HG03439 (cell line): Measurements from ENCODE around the gene LSM14B.
A peak's percentile ranks its signal among the peaks of the same experiment; 100 is the strongest.
"Not testable (repeated sequence)": the region's sequence is repeated elsewhere in the genome, so short reads cannot be mapped to it uniquely, and the experiment has no call there.

Source experiments
- ATAC-seq: cut with Tn5 transposase; IDR thresholded peaks from one replicate; pipeline ENCODE4 v1.9.1; 2021; ENCODE audit warnings: mild to moderate bottlenecking, moderate library complexity; ENCODE audit not compliant: unreplicated experiment

The LSM14B gene

GRCh38 chr20:62143957-62144825, 21.9 kb downstream of the LSM14B start:
- ATAC-seq, result peak; percentile 14

- no peak for ATAC-seq
These were observed 23.4 kb downstream of the LSM14B start for GRCh38 chr20:62145688-62146018.

DNA sequence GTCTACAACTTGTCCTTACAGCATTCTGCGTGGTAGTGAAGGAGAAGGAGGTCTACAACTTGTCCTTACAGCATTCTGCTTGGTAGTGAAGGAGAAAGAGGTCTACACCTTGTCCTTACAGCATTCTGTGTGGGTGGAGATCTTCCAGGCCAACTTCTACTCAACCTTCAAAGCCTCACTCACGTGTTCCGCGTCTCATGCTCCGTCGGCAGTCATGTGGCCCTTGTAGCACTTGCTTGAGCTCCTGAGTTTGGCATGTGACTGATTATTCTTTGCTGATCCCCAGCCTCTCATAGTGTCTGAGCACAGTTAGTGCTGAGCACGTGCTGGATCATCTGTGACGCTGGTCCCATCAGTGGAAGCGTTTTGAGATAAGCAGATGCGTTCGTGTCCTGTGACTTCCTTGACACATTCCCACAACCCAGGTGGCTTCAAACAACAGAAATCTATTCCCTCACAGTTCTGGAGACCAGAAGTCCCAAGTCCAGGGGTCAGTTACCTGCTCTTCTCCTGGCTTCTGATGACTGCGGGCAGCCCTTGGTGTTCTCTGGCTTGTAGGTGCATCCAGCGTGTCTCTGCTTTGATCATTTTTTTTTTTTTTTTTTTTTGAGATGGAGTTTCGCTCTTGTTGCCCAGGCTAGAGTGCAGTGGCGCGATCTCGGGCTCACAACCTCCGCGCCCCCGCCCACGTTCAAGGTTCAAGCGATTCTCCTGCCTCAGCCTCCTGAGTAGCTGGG, 23.9 kb downstream of the LSM14B start:
- ATAC-seq, result no peak

- ATAC-seq, result no peak
These were observed 24.9 kb downstream of the LSM14B start for GRCh38 chr20:62147125-62147524.

DNA sequence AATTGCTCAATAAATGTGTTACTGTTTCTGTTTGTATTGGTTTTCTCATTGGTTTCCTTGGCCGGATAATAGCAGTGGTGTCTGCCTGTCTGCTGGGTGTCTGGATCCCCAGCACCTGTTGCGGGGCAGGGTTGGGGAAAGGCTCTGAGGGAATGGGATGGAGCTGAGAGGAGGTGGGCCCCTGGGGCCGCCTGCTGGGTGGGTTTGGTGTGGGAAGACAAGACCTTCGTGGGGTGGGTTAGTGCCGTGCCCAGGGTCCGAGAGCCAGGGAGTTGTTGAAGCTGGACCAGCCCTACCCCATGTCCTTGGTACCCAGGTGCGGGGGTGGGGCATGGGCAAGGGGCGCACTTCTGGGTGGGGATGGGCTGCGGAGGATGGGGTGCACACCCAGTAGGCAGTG, 25.3 kb downstream of the LSM14B start:
- no peak for ATAC-seq

- ATAC-seq, result not testable (repeated sequence)
These were observed 26.1 kb downstream of the LSM14B start for GRCh38 chr20:62148383-62148782.

DNA sequence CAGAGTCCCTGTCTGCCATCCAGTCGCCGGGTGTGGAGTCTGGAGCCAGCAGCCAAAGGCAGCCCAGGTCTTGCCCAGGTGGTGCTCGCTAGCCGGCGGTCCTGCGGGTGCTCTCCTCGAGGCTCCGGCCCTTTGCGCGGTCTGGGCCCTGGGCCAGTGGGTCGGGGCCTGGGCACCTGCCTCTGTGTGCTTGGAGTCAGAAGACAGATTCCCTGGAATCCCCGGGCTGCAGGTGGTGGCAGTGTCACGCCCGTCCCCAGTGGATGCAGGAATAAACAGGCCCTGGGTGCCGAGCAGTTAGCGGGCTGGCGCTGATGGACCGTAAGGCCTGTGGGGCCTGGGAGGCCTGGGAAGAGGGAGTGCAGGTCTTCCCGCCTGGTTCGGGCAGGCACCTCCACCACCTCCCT, 26.6 kb downstream of the LSM14B start:
- no peak for ATAC-seq

GRCh38 chr20:62149532-62150309, 27.4 kb downstream of the LSM14B start:
- no peak for ATAC-seq

DNA sequence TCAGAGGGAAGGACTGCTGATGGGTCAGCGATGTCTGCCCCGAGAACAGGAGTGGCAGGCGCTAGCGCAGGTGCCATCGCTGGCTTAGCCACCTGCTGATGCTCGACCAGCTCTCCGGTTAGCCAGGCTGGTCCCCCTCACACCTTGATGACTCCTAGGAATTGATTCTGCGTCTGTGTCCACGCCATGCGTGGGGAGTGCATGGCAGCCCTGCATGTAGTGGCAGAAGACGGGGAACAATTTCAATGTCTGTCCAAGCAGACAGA, 28.0 kb downstream of the LSM14B start:
- ATAC-seq, result no peak

DNA sequence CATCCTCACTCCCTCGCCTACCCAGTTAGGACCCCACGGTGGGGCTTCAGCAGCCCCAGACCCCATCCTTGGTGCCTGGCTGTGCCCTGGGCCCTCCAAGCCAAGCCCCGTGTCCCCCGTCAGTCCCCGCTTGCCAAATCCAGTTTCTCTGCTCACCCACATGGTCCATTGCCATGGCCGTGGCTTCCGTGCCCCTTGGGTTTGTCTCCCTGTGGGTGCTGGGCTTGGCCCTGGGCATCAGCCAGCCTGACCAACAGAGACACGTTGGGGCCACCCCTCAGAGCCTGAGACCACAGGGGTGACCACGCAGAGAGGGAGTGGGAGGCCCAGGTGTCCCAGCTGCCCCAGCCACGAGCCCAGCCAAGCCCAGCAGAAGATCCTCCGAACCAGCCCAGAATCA, 28.9 kb downstream of the LSM14B start:
- ATAC-seq, result no peak

DNA sequence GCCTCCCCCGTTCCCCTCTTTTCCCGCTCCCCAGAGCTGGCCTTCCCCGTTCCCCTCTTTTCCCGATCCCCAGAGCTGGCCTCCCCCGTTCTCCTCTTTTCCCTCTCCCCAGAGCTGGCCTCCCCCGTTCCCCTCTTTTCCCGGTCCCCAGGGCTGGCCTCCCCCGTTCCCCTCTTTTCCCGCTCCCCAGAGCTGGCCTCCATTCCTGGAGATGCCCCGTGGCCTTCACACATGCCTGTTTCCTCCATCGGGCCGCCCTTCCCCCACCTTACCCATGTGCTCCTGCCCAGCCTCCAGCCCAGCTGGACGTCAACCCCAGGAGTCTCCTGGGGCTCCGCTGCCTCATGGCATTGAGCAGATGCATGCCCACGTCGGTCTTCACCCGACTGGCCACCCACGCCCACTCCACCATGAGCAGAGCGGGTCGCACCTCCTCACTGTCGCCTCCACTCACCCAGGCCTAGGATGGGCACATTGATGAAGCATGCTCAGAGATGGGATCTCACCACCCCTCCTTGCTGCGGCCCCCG, 29.6 kb downstream of the LSM14B start:
- no peak for ATAC-seq

- no peak for ATAC-seq
These were observed 33.4 kb downstream of the LSM14B start for GRCh38 chr20:62155428-62156253.

GRCh38 chr20:62156254-62156556, 33.9 kb downstream of the LSM14B start:
- ATAC-seq, result no peak

- ATAC-seq, result no peak
These were observed 34.5 kb downstream of the LSM14B start for GRCh38 chr20:62156592-62157386.

DNA sequence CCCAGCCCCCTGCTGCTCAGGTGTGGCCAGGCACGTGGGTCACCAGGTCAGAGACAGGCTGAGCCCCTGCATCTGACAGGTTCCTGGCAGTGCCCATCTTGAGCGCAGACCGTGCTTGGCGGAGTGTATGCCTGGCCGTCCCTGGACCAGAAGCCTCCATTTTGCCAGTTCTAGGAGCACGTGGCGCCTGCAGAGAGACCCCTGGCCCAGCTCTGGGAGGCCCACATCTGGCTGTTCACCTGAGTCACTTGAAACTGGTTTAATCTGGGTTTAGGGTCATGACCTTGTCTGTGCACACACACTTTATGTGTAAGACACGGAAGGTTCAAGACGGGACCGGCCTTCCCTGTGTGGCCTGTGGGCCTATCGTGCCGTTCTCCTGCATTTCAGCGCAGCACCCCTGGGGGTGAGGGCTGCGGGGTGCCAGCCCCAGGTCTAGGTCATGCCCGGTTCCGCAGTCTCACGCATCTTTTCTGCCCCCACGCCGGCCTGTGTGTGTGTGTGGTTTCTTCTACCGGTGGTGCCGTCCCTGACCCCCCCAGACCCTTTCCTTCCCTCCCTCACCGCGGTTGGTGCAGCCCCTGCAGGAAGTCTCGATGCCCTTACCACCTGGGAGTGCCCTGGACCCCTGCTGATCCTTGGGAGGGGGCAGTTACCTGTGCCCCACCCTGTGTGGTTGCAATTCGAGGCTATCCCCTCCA, 35.3 kb downstream of the LSM14B start:
- ATAC-seq, result no peak

DNA sequence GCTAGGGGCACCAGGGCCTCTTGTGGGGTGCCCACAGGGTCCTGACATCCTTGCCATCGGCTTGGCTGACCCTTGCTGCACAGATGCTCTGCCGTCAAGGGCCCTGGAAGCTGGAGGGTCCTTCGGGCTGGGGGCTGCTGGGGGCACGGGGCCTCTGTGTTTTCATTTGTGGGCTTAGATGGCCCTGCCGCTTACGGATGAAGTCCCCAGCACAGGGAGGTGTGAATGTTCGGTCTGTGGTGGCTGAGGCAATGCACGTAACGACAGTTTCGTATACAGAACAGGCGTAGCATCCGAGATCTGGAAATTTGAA, 35.8 kb downstream of the LSM14B start:
- ATAC-seq, result no peak

GRCh38 chr20:62158541-62158940, 36.3 kb downstream of the LSM14B start:
- no peak for ATAC-seq

- ATAC-seq, result no peak
These were observed 36.8 kb downstream of the LSM14B start for GRCh38 chr20:62159052-62159451.

- ATAC-seq, result peak; percentile 54
These were observed 37.6 kb downstream of the LSM14B start for GRCh38 chr20:62159839-62160238.

GRCh38 chr20:62160253-62160652, 38.0 kb downstream of the LSM14B start:
- no peak for ATAC-seq
